Measurements from ENCODE around the gene RAP1GDS1.

DNA sequence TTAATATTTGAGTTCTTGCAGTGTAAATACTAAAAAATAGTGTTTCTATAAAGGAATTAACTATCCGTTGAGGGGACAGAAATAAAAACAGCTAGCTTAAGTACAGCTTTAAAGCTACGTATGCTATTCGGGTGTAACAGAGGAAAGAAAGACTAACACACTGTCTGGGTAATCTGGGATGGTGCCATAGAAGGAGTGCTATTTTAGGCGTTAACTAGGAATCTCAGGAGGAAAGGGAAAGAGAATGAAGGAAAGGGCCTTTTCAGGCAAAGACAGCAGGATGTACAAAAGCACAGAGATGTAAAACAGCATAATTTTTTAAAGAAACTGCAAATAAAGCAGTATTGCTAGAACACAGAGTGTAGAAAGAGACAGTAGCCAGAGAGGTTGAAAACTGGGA is 161.8 kb downstream of the RAP1GDS1 start:
- TF ChIP-seq, protein P1, sequence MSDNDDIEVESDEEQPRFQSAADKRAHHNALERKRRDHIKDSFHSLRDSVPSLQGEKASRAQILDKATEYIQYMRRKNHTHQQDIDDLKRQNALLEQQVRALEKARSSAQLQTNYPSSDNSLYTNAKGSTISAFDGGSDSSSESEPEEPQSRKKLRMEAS (IDR thresholded peaks at IDR 0.05): no peak
- TF ChIP-seq EP300 (IDR thresholded peaks at IDR 0.05; ENCODE audit: borderline replicate concordance) (no peak), EGR1 (IDR thresholded peaks at IDR 0.05) (no peak), YY1 (IDR thresholded peaks at IDR 0.05; ENCODE audit: low read depth) (no peak), RAD21 (IDR thresholded peaks at IDR 0.05; ENCODE audit: low read depth) (no peak), TEAD4 (IDR thresholded peaks at IDR 0.05) (no peak), TCF12 (IDR thresholded peaks at IDR 0.05; ENCODE audit: low read depth) (no peak), TAF1 (IDR thresholded peaks at IDR 0.05; ENCODE audit: low read depth) (no peak), CEBPB (IDR thresholded peaks at IDR 0.05) (no peak)
- TF ChIP-seq, protein P2, sequence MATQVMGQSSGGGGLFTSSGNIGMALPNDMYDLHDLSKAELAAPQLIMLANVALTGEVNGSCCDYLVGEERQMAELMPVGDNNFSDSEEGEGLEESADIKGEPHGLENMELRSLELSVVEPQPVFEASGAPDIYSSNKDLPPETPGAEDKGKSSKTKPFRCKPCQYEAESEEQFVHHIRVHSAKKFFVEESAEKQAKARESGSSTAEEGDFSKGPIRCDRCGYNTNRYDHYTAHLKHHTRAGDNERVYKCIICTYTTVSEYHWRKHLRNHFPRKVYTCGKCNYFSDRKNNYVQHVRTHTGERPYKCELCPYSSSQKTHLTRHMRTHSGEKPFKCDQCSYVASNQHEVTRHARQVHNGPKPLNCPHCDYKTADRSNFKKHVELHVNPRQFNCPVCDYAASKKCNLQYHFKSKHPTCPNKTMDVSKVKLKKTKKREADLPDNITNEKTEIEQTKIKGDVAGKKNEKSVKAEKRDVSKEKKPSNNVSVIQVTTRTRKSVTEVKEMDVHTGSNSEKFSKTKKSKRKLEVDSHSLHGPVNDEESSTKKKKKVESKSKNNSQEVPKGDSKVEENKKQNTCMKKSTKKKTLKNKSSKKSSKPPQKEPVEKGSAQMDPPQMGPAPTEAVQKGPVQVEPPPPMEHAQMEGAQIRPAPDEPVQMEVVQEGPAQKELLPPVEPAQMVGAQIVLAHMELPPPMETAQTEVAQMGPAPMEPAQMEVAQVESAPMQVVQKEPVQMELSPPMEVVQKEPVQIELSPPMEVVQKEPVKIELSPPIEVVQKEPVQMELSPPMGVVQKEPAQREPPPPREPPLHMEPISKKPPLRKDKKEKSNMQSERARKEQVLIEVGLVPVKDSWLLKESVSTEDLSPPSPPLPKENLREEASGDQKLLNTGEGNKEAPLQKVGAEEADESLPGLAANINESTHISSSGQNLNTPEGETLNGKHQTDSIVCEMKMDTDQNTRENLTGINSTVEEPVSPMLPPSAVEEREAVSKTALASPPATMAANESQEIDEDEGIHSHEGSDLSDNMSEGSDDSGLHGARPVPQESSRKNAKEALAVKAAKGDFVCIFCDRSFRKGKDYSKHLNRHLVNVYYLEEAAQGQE (IDR thresholded peaks at IDR 0.05; ENCODE audit: low read depth): no peak
